ENCODE data around the gene PDP2. TPM values are rescaled to one million over a fixed set of nuclear protein-coding genes. Genes with fewer than 3 reads are reported as not detected.
"Not testable (repeated sequence)": the region's sequence is repeated elsewhere in the genome, so short reads cannot be mapped to it uniquely, and the experiment has no call there.

The PDP2 gene
- total RNA-seq, 1 donor from 2014 or later, result 33.5 TPM

- DNase-seq (ENCODE audit: low spot score), result no peak
Observed at GRCh38 chr16:66933776-66934137, 53.4 kb downstream of the PDP2 start.

- peak; percentile 98 for DNase-seq (ENCODE audit: low spot score)
Observed at GRCh38 chr16:66934138-66934838, 54.0 kb downstream of the PDP2 start, which contains the start of gene CIAO2B. CIAO2B (minus strand) TSS chr16:66934402; CDS start chr16:66934364, 38 bp downstream.

- DNase-seq (ENCODE audit: low spot score), result not testable (repeated sequence)
Observed at GRCh38 chr16:66934839-66935313, 54.6 kb downstream of the PDP2 start.

GRCh38 chr16:66935314-66936011 lies 55.1 kb downstream of the PDP2 start, which contains the start of gene CES2:
CES2 (plus strand) TSS chr16:66935516; CDS start chr16:66935636, 120 bp downstream.
- DNase-seq (ENCODE audit: low spot score), result no peak

- DNase-seq (ENCODE audit: low spot score), result no peak
Observed at GRCh38 chr16:66936462-66936861, 56.1 kb downstream of the PDP2 start.

- DNase-seq (ENCODE audit: low spot score), result no peak
Observed at GRCh38 chr16:66936889-66937554, 56.7 kb downstream of the PDP2 start.

GRCh38 chr16:66937725-66938337 lies 57.5 kb downstream of the PDP2 start:
- no peak for DNase-seq (ENCODE audit: low spot score)

- DNase-seq (ENCODE audit: low spot score), result no peak
Observed at GRCh38 chr16:66939366-66939765, 59.1 kb downstream of the PDP2 start.

GRCh38 chr16:66940236-66940635 lies 59.9 kb downstream of the PDP2 start:
- no peak for DNase-seq (ENCODE audit: low spot score)

Other genes with a start within 250 kb of the PDP2 start
- 17.9 TPM for gene CMTM4, start 183.8 kb upstream of the PDP2 start, total RNA-seq
- gene DYNC1LI2, start 128.9 kb upstream of the PDP2 start, total RNA-seq, result 162 TPM
- gene TERB1, start 78.9 kb upstream of the PDP2 start, total RNA-seq, result not detected
- 42.4 TPM for gene NAE1, start 49.5 kb upstream of the PDP2 start, total RNA-seq
- not detected for gene CA7, start 36.1 kb upstream of the PDP2 start, total RNA-seq
- gene CDH16, start 38.4 kb downstream of the PDP2 start, total RNA-seq, result not detected
- 3.4 TPM for gene RRAD, start 45.0 kb downstream of the PDP2 start, total RNA-seq
- 63.1 TPM for gene CIAO2B, start 53.9 kb downstream of the PDP2 start, total RNA-seq
- 47.6 TPM for gene CES2, start 55.0 kb downstream of the PDP2 start, total RNA-seq
- 0.55 TPM for gene CES3, start 80.8 kb downstream of the PDP2 start, total RNA-seq
- 12.5 TPM for gene CES4A, start 108.1 kb downstream of the PDP2 start, total RNA-seq
- 48.7 TPM for gene CBFB, start 148.6 kb downstream of the PDP2 start, total RNA-seq
- gene PHAF1, start 229.4 kb downstream of the PDP2 start, total RNA-seq, result 16.1 TPM